T-helper 2 cell treated with Interferon-gamma antibody and Interleukin-4, amounts not matched to agents 5 μg/mL and 100 μg/mL, for 36 hours (primary cell): ENCODE data around the gene ASB17.
"Not testable (repeated sequence)": the region's sequence is repeated elsewhere in the genome, so short reads cannot be mapped to it uniquely, and the experiment has no call there.

ENCODE experiments used
- DNase-seq: peaks from one replicate; pipeline ENCODE4 v3.0.0; 2021; ENCODE audit warnings: low spot score
- H3K27ac Mint-ChIP-seq: one replicate; pipeline ENCODE4 v1.8.0; 2021; ENCODE audit warnings: mild to moderate bottlenecking, mixed read lengths
- H3K27me3 Mint-ChIP-seq: one replicate; pipeline ENCODE4 v1.8.0; 2021; ENCODE audit warnings: low read depth, mixed read lengths
- H3K36me3 Mint-ChIP-seq: one replicate; pipeline ENCODE4 v1.8.0; 2021; ENCODE audit warnings: low read depth, mixed read lengths
- H3K4me1 Mint-ChIP-seq: one replicate; pipeline ENCODE4 v1.8.0; 2021; ENCODE audit warnings: low read depth, mixed read lengths
- H3K4me3 Mint-ChIP-seq: one replicate; pipeline ENCODE4 v1.8.0; 2022; ENCODE audit warnings: mild to moderate bottlenecking, moderate library complexity, mixed read lengths
- H3K9me3 Mint-ChIP-seq: one replicate; pipeline ENCODE4 v1.8.0; 2021; ENCODE audit warnings: mixed read lengths

The ASB17 gene, protein sequence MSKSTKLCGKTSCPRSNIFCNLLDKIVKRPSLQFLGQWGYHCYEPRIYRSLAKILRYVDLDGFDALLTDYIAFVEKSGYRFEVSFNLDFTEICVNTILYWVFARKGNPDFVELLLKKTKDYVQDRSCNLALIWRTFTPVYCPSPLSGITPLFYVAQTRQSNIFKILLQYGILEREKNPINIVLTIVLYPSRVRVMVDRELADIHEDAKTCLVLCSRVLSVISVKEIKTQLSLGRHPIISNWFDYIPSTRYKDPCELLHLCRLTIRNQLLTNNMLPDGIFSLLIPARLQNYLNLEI

DNA sequence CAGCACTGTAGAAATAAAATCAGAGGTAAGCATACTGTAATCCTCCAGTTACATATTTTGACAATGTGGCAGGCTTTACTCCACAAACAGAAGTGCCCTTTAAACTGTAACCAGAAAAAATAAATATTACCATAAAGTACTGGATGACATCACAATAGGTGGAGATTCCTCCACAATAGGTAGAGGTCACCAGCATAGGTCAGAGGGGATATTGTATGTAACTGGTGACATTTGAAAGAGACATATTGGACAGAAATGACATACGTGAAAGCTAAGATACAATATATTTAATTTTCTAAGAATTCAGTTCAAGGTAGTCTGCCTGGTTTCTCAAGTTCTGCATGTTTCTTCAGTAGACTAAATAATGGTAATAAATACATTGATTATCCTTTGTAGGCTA is at the start of gene ASB17:
TSS of gene ASB17 (minus strand) at position 101 of the 400 bp plus-strand sequence. CDS start 113 bp downstream, outside the sequence.
- no peak for DNase-seq
- Mint-ChIP-seq H3K36me3 (no peaks in the 10 kb centered on the region), H3K9me3 (no peaks in the 10 kb centered on the region), H3K4me1 (no peaks in the 10 kb centered on the region), H3K4me3 (no peak within 1 kb of the TSS), H3K27ac (no peak within 1 kb of the TSS), H3K27me3 (peaks cover 4% of the 10 kb centered on the region)

DNA sequence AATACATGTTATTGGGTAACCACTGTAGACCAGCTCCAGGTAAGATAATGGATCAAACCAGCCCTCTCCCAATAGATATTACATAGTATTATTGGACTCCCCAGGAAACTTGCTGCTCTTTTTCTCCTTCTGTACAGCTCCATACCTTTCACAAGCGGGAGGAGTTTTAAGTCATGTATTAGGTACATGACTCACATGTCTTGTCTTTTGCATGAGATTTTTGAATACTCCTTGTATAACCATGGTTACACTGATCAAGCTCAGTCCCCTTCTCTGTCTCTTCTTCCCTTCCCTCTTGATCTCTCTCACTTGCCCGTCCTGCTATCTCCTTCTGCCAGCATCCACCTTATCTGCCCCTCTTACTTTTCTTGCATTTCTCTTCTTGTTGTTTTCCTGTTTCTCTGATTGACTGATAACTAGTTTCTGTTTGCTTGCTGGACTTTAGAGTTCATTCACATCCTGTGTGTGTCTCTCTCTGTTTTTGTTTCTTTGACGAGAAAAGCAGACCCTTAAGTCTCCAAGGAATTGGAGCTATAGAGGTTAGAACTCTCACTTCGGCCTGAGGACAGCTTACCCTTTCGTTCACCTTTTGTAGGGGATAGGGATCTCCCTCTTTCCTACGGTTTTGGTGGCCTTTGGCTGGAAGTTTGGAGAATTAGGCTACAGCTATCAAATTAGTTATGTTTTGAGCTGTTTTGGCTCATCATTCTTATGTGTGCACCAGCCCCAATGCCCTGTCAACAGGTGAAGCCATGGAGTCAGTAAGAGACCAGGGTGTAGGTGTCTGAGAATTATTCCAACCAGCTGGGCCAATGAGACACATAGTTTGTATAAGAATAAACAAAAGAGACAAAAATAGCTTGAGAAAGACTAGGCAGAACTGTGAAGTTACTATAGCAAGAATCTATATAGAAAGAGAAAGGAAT is 49.0 kb upstream of the ASB17 start:
- H3K27me3 Mint-ChIP-seq: no peaks in the 10 kb centered on the region
- H3K36me3 Mint-ChIP-seq: no peaks in the 10 kb centered on the region
- H3K4me3 Mint-ChIP-seq: no peak overlapping the region
- no peak overlapping the region for H3K27ac Mint-ChIP-seq
- H3K9me3 Mint-ChIP-seq: no peaks in the 10 kb centered on the region
- H3K4me1 Mint-ChIP-seq: peaks cover 3% of the 10 kb centered on the region
- no peak for DNase-seq

DNA sequence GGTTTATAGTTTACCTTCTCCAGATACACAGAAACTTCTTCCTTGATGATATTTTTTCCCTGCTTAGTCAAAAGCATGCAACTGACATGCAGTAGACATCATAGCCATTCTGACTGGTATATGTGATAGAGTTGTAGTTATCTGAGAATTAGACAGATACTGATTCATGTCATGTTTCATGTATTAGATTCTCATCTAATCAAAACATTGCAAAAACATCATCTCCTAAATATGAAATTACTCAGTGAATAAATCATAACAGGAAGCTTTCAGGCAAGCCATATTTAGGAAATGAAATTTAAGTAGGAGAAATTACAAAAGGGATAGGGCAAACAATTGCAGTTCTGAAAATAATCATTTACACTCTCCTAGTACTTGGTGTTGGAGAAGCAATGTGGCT is 38.4 kb upstream of the ASB17 start:
- peaks cover 2% of the 10 kb centered on the region for H3K27me3 Mint-ChIP-seq
- no peaks in the 10 kb centered on the region for H3K36me3 Mint-ChIP-seq
- H3K9me3 Mint-ChIP-seq: no peaks in the 10 kb centered on the region
- H3K4me3 Mint-ChIP-seq: no peak overlapping the region
- DNase-seq: no peak
- H3K4me1 Mint-ChIP-seq: no peaks in the 10 kb centered on the region
- H3K27ac Mint-ChIP-seq: no peak overlapping the region

DNA sequence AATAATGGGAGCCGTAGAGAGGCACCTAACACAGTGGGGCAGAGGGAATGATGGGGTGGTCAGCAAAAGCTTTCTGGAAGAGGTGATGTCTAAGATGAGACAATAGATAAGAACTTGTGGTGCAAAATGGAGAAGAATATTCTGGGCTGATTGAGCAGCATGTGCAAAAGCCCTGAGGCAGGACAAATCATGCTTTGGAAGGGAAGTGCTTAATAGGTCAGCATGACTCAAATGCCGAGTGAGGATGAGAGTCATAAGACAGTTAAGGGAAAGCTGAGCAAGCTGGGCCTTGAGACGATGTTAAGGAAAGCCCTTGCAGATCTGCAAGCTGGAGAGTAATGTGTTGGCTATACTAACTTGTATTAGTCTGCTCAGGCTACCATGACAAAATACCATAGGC is 37.3 kb upstream of the ASB17 start:
- Mint-ChIP-seq H3K4me1 (no peaks in the 10 kb centered on the region), H3K4me3 (no peak overlapping the region), H3K36me3 (no peaks in the 10 kb centered on the region), H3K27me3 (peaks cover 2% of the 10 kb centered on the region), H3K27ac (no peak overlapping the region), H3K9me3 (no peaks in the 10 kb centered on the region)
- no peak for DNase-seq

DNA sequence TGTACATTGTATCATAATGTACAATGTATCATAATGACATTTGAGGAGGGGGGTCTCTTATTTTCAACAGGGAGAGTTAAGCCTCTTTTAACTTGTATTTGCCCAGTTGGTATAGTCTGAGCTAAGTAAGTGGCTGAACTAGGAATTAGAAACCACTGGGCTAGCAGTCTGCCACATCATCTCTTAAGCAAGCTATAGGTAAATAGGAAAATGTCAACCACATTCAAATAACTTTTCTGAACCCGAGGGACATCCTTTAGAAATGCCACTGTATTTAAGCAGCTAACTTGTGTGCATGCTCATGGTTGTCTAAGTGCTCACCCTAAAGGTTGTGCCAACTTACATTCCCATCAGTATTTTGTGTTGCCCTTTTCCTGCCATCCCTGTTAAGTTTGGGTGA is 35.5 kb upstream of the ASB17 start:
- Mint-ChIP-seq H3K9me3 (no peaks in the 10 kb centered on the region), H3K36me3 (no peaks in the 10 kb centered on the region)
- DNase-seq: no peak

DNA sequence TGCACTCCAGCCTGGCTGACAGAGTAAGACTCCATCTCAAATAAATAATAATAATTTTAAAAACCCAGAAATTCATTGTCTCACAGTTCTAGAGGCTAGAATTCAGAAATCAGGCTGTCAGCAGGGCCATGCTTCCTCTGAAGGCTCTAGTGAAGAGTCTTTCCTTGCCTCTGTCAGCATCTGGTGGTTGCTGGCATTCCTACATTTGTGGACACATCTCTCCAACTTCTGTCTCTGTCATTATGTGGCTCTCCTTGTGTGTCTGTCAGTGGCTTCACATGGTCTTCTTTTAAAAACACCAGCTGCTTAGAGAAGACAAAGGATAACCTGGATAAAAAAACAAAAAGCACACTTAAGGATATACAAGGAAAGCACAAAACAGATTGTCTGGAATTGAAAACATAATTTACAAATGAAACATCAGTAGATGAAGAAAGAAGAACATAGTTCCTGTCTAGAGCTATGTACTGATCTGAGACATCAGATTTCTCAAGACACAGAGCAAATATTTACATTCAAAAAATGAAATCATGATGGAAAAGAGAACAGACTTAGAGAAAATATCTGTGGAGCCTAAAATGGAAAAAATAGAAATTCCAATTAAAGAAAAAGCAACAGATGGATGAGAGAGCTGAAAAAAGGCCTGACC is 32.7 kb upstream of the ASB17 start:
- Mint-ChIP-seq H3K9me3 (no peaks in the 10 kb centered on the region), H3K27ac (no peak overlapping the region), H3K4me3 (no peak overlapping the region), H3K36me3 (no peaks in the 10 kb centered on the region), H3K27me3 (peaks cover 2% of the 10 kb centered on the region), H3K4me1 (no peaks in the 10 kb centered on the region)
- DNase-seq: no peak

More for the DNA sequence above, 35.5 kb upstream of the ASB17 start:
- no peaks in the 10 kb centered on the region for H3K4me1 Mint-ChIP-seq
- H3K4me3 Mint-ChIP-seq: no peak overlapping the region
- peaks cover 2% of the 10 kb centered on the region for H3K27me3 Mint-ChIP-seq
- H3K27ac Mint-ChIP-seq: no peak overlapping the region

DNA sequence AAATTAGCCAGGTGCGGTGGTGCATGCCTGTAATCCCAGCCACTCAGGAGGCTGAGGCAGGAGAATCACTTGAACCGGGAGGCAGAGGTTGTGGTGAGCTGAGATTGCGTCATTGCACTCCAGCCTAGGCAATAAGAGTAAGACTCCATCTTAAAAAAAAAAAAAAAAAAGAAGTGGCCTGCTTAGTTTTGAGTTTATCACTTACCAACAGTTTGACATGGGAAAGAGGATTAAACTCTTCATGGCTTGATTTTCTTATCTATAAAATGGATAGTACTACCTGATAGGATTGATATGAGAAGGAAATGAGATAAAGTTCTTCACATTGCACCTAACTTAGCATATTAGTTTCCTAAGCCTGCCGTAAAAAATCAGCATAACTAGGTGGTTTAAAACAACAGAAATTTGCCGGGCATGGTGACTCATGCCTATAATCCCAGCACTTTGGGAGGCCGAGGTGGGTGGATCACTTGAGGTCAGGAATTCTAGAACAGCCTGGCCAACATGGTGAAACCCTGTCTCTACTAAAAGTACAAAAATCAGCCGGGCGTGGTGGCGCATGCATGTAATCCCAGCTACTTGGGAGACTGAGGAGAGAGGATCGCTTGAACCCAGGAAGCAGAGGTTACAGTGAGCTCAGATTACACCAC is 32.0 kb upstream of the ASB17 start:
- H3K27ac Mint-ChIP-seq: not testable (repeated sequence)

DNA sequence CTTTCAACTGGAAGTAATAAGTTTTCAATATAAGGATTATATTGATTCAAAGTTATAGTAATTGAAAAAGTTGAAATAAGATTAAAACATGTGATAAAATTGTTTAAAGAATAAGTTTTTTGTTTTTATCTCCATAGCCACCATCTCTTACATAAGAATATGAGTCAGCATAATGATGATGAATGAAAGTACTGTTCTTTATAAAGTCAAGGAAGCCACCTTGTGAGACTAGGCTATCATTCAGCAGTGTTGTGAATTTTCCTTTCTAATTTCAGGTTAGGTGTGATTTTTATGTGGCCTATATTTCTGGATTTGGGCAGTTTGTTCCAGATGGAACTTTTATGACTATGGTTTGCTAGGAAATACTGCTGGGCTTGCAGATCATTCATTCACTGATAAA is 22.4 kb upstream of the ASB17 start:
- DNase-seq: no peak
- Mint-ChIP-seq H3K27me3 (peaks cover 5% of the 10 kb centered on the region), H3K36me3 (no peaks in the 10 kb centered on the region), H3K4me1 (no peaks in the 10 kb centered on the region), H3K9me3 (no peaks in the 10 kb centered on the region), H3K4me3 (no peak overlapping the region), H3K27ac (no peak overlapping the region)

More for the DNA sequence above, 32.0 kb upstream of the ASB17 start:
- H3K36me3 Mint-ChIP-seq, H3K4me1 Mint-ChIP-seq, H3K4me3 Mint-ChIP-seq, H3K9me3 Mint-ChIP-seq, H3K27me3 Mint-ChIP-seq, DNase-seq: not testable (repeated sequence)

DNA sequence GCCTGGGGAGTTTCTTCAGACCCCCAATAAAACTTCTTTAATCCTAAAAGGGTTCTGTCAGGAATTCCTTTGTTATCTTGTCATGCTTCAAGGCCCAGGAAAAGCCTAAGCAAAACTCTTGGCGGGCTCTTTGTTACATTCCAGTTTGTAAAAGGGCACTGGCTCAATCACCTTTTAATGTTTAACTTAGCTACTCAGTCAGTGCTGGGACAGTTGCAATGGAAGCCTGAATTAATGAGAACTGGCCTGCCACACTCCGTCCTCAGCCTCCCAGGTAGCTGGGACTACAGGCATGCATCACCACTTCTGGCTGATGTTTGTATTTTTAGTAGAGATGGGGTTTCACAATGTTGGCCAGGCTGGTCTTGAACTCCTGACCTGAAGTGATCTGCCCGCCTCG is 21.3 kb upstream of the ASB17 start:
- no peaks in the 10 kb centered on the region for H3K36me3 Mint-ChIP-seq
- no peak for DNase-seq
- H3K27ac Mint-ChIP-seq: no peak overlapping the region
- no peaks in the 10 kb centered on the region for H3K4me1 Mint-ChIP-seq
- no peaks in the 10 kb centered on the region for H3K9me3 Mint-ChIP-seq
- no peak overlapping the region for H3K4me3 Mint-ChIP-seq
- H3K27me3 Mint-ChIP-seq: peaks cover 5% of the 10 kb centered on the region

DNA sequence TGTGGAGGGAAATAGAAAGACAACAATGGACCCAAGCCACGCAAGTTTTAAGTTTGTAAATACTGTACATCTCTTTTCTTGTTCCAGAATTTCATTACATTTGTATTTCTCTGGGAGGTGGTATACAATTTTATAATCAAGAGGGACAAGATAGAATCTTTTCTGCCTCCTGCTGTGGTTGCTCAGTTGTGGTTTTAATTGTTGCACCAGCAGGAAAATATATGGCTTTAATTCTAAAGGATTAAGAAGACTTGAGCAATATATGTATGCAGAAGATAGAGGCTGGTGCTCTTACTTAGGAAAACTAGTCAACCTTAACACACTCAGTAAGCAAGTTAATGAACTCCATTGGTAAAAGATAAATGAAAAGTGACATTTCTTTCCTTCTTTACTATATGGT is 19.8 kb upstream of the ASB17 start:
- Mint-ChIP-seq H3K27ac (no peak overlapping the region), H3K4me1 (no peaks in the 10 kb centered on the region), H3K27me3 (no peaks in the 10 kb centered on the region), H3K4me3 (no peak overlapping the region), H3K9me3 (no peaks in the 10 kb centered on the region), H3K36me3 (no peaks in the 10 kb centered on the region)
- DNase-seq: no peak

DNA sequence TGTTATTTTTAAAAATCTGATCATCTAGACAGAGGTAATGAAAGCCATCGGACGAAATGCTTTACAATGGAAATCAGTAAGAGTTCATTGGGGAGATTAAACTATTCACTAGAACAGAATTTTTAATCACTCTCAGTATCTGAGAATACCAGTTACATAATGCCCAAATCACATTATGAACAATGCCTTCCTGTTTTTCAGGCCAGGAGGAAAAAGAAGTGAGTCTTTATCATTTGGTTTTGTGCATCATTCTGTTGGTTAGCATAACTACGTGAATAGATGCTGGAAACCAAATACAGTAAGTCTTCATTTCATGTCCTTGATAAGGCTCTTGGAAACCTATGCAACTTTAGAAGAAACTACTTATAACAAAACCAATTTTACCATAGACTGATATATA is 18.0 kb upstream of the ASB17 start:
- no peak overlapping the region for H3K27ac Mint-ChIP-seq
- H3K36me3 Mint-ChIP-seq: no peaks in the 10 kb centered on the region
- no peaks in the 10 kb centered on the region for H3K27me3 Mint-ChIP-seq
- no peak for DNase-seq
- H3K9me3 Mint-ChIP-seq: no peaks in the 10 kb centered on the region
- no peak overlapping the region for H3K4me3 Mint-ChIP-seq
- H3K4me1 Mint-ChIP-seq: no peaks in the 10 kb centered on the region

DNA sequence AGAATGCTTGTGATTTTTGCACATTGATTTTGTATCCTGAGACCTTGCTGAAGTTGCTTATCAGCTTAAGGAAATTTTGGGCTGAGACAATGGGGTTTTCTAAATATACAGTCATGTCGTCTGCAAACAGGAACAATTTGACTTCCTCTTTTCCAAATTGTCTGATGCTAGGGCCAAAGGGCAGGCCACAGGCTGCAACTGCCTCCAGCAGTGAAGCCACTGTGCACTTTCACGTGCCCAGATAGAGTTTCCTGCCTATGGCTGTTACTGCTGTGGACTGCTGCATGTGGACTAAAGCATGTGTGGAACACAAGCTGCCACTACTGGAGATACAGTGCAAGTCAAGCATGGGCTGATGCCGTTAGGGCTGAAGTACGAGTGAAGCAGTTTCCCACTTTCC is 10.8 kb upstream of the ASB17 start:
- not testable (repeated sequence) for H3K9me3 Mint-ChIP-seq, DNase-seq, H3K27me3 Mint-ChIP-seq, H3K4me3 Mint-ChIP-seq, H3K4me1 Mint-ChIP-seq, H3K36me3 Mint-ChIP-seq, H3K27ac Mint-ChIP-seq

DNA sequence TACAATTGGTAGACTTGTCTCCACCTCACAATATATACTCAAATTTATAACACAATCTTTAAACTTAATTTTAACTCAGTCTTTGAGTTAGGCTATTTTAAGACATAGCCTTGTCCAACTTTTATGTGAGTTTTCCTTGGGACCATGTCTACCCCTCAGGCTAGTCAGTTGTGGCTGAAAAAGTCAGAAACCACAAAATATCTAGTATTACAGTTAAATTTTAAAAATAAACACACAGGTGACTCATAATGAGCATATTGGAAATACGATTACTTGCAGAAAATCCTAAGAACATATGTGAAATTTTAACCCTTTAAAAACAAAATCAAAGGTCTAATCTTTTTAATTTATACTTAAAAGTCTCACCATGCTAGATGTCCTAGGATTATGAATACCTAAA is 4.8 kb upstream of the ASB17 start:
- no peak overlapping the region for H3K4me3 Mint-ChIP-seq
- H3K27ac Mint-ChIP-seq: no peak overlapping the region
- H3K27me3 Mint-ChIP-seq: no peaks in the 10 kb centered on the region
- no peaks in the 10 kb centered on the region for H3K36me3 Mint-ChIP-seq
- no peaks in the 10 kb centered on the region for H3K4me1 Mint-ChIP-seq
- H3K9me3 Mint-ChIP-seq: peaks cover 4% of the 10 kb centered on the region
- no peak for DNase-seq

DNA sequence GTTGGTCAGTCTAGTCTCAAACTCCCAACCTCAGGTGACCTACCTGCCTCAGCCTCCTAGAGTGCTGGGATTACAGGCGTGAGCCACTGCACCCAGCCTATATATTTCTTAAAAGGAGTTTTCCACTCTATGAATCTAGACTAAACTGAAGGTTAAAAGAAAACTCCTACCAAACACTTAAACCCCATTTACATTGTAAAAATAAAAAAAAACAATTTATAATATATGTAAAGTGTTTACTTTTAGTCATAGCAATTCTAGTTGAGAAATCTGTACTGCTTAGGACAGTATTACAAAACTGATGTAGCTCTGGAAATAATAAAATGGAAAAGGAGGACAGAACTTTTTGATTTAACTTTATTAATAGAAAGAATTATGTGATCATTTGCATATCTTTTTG is 9.5 kb downstream of the ASB17 start:
- no peak overlapping the region for H3K4me3 Mint-ChIP-seq
- H3K27me3 Mint-ChIP-seq: peaks cover 2% of the 10 kb centered on the region
- no peak for DNase-seq
- H3K4me1 Mint-ChIP-seq: no peaks in the 10 kb centered on the region
- H3K27ac Mint-ChIP-seq: no peak overlapping the region
- no peaks in the 10 kb centered on the region for H3K9me3 Mint-ChIP-seq
- H3K36me3 Mint-ChIP-seq: no peaks in the 10 kb centered on the region
